SU-DHL-6 (cell line): ENCODE data around the gene P4HB.

ENCODE experiments used
- H2AFZ ChIP-seq: fragments of 200-600 bp; sonication (generic); 2 replicates; pipeline ENCODE4 v1.6.1; 2014; ENCODE audit warnings: low read depth, mild to moderate bottlenecking, moderate library complexity, mixed read lengths, antibody characterized with exemption, low read length; ENCODE audit not compliant: severe bottlenecking
- H3F3A ChIP-seq: fragments of 200-600 bp; shearing (Covaris generic); 2 replicates; pipeline ENCODE4 v1.6.0; 2016; ENCODE audit warnings: antibody characterized with exemption, mild to moderate bottlenecking; ENCODE audit not compliant: insufficient read depth
- H3K27ac ChIP-seq: fragments of 200-600 bp; sonication (generic); 2 replicates; pipeline ENCODE4 v1.5.1; 2016; ENCODE audit warnings: low read depth, mild to moderate bottlenecking, low read length, moderate library complexity, mixed read lengths
- H3K27me3 ChIP-seq: fragments of 200-600 bp; sonication (generic), shearing (Covaris generic); 2 replicates; pipeline ENCODE4 v1.6.0; 2014; ENCODE audit warnings: mild to moderate bottlenecking, low read length
- H3K36me3 ChIP-seq: fragments of 200-600 bp; sonication (generic); 2 replicates; pipeline ENCODE4 v1.6.1; 2014; ENCODE audit warnings: mild to moderate bottlenecking, low read length, mixed read lengths
- H3K4me2 ChIP-seq: fragments of 300-600, 200-600 bp; shearing (Covaris generic), sonication (generic); 2 replicates; pipeline ENCODE4 v1.6.0; 2014; ENCODE audit warnings: low read length, low read depth, mild to moderate bottlenecking; ENCODE audit not compliant: poor library complexity, severe bottlenecking
- H3K4me3 ChIP-seq: fragments of 200-600 bp; sonication (generic); 2 replicates; pipeline ENCODE4 v1.5.1; 2014; ENCODE audit warnings: antibody characterized with exemption, low read length, mild to moderate bottlenecking, mixed read lengths; ENCODE audit not compliant: insufficient read depth, poor library complexity, severe bottlenecking
- H3K79me2 ChIP-seq: fragments of 200-600 bp; sonication (generic); 2 replicates; pipeline ENCODE4 v1.6.1; 2014; ENCODE audit warnings: mild to moderate bottlenecking, low read length, moderate library complexity; ENCODE audit not compliant: insufficient read depth
- H3K9ac ChIP-seq: fragments of 200-600 bp; sonication (generic); 2 replicates; pipeline ENCODE4 v1.7.0; 2014; ENCODE audit warnings: mild to moderate bottlenecking, low read length
- H3K9me2 ChIP-seq: fragments of 200-600 bp; sonication (generic); replicated peaks from 2 replicates; pipeline ENCODE4 v1.6.1; 2014; ENCODE audit warnings: low read length; ENCODE audit not compliant: insufficient read depth
- H3K9me3 ChIP-seq: fragments of 200-600 bp; sonication (generic); 2 replicates; pipeline ENCODE4 v1.6.1; 2014; ENCODE audit warnings: low read length, mixed read lengths; ENCODE audit not compliant: insufficient read depth
- H4K20me1 ChIP-seq: fragments of 200-600 bp; sonication (generic); 2 replicates; pipeline ENCODE4 v1.6.1; 2014; ENCODE audit warnings: low read depth, mild to moderate bottlenecking, antibody characterized with exemption, low read length, moderate library complexity, mixed read lengths
- CTCF ChIP-seq: fragments of 200-600 bp; sonication (generic); IDR thresholded peaks from one replicate; pipeline ENCODE4 v1.5.1; 2017; ENCODE audit warnings: antibody characterized with exemption, mild to moderate bottlenecking, low read length, moderate library complexity; ENCODE audit not compliant: insufficient read depth, poor library complexity, severe bottlenecking
- EZH2phosphoT487 ChIP-seq: fragments of 200-600 bp; sonication (generic), shearing (Covaris generic); conservative IDR thresholded peaks from 2 replicates; pipeline ENCODE4 v1.6.1; 2018; ENCODE audit warnings: mild to moderate bottlenecking, antibody characterized with exemption, low read length, moderate library complexity, mixed read lengths

P4HB gene

GRCh38 chr17:81843713-81844326 lies 16.5 kb downstream of the P4HB start:
- H3K9me3 ChIP-seq: no peaks in the 10 kb centered on the region
- no peaks in the 10 kb centered on the region for H3F3A ChIP-seq
- TF ChIP-seq EZH2phosphoT487: no peak
- TF ChIP-seq CTCF: no peak
- no peak overlapping the region for H3K9ac ChIP-seq
- H4K20me1 ChIP-seq: no peaks in the 10 kb centered on the region
- no peaks in the 10 kb centered on the region for H3K9me2 ChIP-seq
- no peak overlapping the region for H3K27ac ChIP-seq
- no peak overlapping the region for H3K4me3 ChIP-seq
- H3K79me2 ChIP-seq: no peaks in the 10 kb centered on the region
- no peaks in the 10 kb centered on the region for H3K36me3 ChIP-seq
- no peaks in the 10 kb centered on the region for H3K27me3 ChIP-seq
- H3K4me2 ChIP-seq: no peak overlapping the region
- no peak overlapping the region for H2AFZ ChIP-seq

GRCh38 chr17:81842725-81843504 lies 17.4 kb downstream of the P4HB start:
- no peak overlapping the region for H2AFZ ChIP-seq
- H3K9ac ChIP-seq: no peak overlapping the region
- no peaks in the 10 kb centered on the region for H3F3A ChIP-seq
- H3K27me3 ChIP-seq: no peaks in the 10 kb centered on the region
- no peaks in the 10 kb centered on the region for H3K9me2 ChIP-seq
- no peaks in the 10 kb centered on the region for H3K9me3 ChIP-seq
- TF ChIP-seq CTCF (no peak), EZH2phosphoT487 (no peak)
- H3K4me3 ChIP-seq: no peak overlapping the region
- no peaks in the 10 kb centered on the region for H4K20me1 ChIP-seq
- no peak overlapping the region for H3K27ac ChIP-seq
- no peaks in the 10 kb centered on the region for H3K79me2 ChIP-seq
- no peaks in the 10 kb centered on the region for H3K36me3 ChIP-seq
- H3K4me2 ChIP-seq: no peak overlapping the region

GRCh38 chr17:81842378-81842724 lies 18.0 kb downstream of the P4HB start:
- TF ChIP-seq CTCF (no peak), EZH2phosphoT487 (no peak)
- no peak overlapping the region for H3K9ac ChIP-seq
- no peak overlapping the region for H3K4me2 ChIP-seq
- no peak overlapping the region for H3K4me3 ChIP-seq
- no peaks in the 10 kb centered on the region for H3K9me2 ChIP-seq
- no peaks in the 10 kb centered on the region for H4K20me1 ChIP-seq
- H3K36me3 ChIP-seq: no peaks in the 10 kb centered on the region
- H3K27ac ChIP-seq: no peak overlapping the region
- no peak overlapping the region for H2AFZ ChIP-seq
- no peaks in the 10 kb centered on the region for H3K9me3 ChIP-seq
- no peaks in the 10 kb centered on the region for H3K79me2 ChIP-seq
- H3F3A ChIP-seq: no peaks in the 10 kb centered on the region
- no peaks in the 10 kb centered on the region for H3K27me3 ChIP-seq
